BE2C (cell line): ENCODE data around the gene TNN.

ENCODE experiments used
- DNase-seq: peaks from one replicate; pipeline ENCODE4 v3.0.0-alpha.2; 2020
- H3K27me3 ChIP-seq: fragments of 250-450 bp; sonication (Bioruptor Pico); 2 replicates; pipeline ENCODE4 v1.5.1; 2020; ENCODE audit warnings: mild to moderate bottlenecking
- H3K36me3 ChIP-seq: fragments of 250-450 bp; sonication (Bioruptor Pico); 2 replicates; pipeline ENCODE4 v1.5.1; 2020; ENCODE audit warnings: mild to moderate bottlenecking
- H3K4me1 ChIP-seq: fragments of 250-450 bp; sonication (Bioruptor Pico); 2 replicates; pipeline ENCODE4 v1.5.1; 2020
- H3K4me3 ChIP-seq: 2 replicates; pipeline ENCODE4 v1.5.1; 2011; ENCODE audit warnings: low read depth, low read length
- H3K9me3 ChIP-seq: fragments of 250-450 bp; sonication (Bioruptor Pico); 2 replicates; pipeline ENCODE4 v1.5.1; 2020
- CTCF ChIP-seq: IDR thresholded peaks from 2 replicates; pipeline ENCODE4 v1.5.1; 2012; ENCODE audit warnings: mild to moderate bottlenecking, low read depth, low read length

The TNN gene

DNA sequence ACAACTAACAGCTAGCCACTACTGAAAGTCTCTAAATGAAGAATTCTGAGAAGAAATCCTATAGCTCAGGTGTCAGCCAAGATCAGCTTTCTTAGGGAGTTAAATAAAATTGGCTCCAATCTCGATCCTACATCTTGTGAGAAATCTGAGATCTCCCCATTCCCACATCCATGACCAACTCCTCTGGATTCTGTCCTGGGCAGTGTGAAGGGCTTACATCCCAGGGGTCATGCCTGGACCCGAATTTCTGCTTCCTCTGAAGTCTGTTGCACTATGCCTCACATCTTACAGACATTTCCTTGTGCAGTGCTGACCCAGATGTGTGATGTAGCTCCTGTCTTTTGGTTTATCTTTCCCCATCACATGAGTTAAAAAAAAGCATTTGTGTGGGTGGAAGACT is 4.8 kb upstream of the TNN start:
- DNase-seq: no peak
- TF ChIP-seq CTCF: no peak
- H3K4me1 ChIP-seq: no peaks in the 10 kb centered on the region

GRCh38 chr1:175070818-175071217 is 3.2 kb downstream of the TNN start:
- Histone ChIP-seq H3K4me3 (no peak overlapping the region), H3K4me1 (peaks cover 3% of the 10 kb centered on the region; the same call in 1 of the 2 replicates), H3K27me3 (no peaks in the 10 kb centered on the region), H3K36me3 (no peaks in the 10 kb centered on the region), H3K9me3 (no peaks in the 10 kb centered on the region)
- DNase-seq: no peak
- TF ChIP-seq CTCF: no peak

More for the DNA sequence above, 4.8 kb upstream of the TNN start:
- H3K27me3 ChIP-seq: no peaks in the 10 kb centered on the region
- no peaks in the 10 kb centered on the region for H3K36me3 ChIP-seq
- H3K9me3 ChIP-seq: no peaks in the 10 kb centered on the region
- no peak overlapping the region for H3K4me3 ChIP-seq

- DNase-seq: no peak
- Histone ChIP-seq H3K36me3 (no peaks in the 10 kb centered on the region), H3K27me3 (no peaks in the 10 kb centered on the region), H3K4me3 (no peak overlapping the region), H3K9me3 (no peaks in the 10 kb centered on the region), H3K4me1 (peaks cover 3% of the 10 kb centered on the region; the same call in 1 of the 2 replicates)
- no peak for TF ChIP-seq CTCF
These were observed 3.8 kb downstream of the TNN start for GRCh38 chr1:175071276-175071943.

DNA sequence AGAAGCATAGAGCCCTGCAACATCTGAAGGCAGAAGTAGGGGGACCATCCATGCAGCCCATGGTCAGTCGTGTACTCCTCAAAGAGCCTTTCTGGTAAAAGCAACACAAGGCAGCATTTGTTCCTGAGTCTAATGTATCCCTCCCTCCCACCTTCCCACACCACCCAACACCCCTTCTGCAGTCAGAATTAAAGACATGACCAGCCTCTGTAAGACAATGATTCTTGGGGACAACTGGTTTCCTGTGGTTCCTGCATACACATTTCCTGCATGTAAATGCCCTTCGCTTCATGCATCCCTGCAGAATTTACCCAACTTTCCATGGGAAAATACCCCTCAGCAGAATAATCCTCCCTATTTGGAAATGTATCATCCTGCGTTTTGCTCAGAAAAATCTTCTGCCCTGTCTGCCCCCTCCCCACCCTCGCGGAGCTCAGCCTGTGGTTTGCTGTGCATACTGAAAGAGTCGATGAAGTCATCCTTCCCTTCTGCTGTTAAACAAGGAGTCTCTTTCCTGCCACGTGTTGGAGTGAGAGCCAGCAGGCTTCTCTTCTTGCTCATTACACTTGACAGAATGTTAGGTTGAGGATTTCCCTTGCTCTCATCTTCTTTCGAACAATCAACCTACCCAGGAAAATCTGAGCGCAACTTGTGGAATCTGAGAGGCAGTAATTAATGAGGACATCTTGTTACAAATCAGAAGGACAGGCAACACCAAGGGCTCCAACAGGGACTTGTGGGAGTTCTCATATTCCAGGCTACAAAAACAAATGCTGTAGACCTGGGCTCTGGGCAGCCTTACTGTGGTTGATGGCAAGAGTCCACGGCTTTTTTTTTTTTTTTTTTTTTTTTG is 4.7 kb downstream of the TNN start:
- Histone ChIP-seq H3K9me3 (no peaks in the 10 kb centered on the region), H3K4me3 (no peak overlapping the region), H3K4me1 (peaks cover 3% of the 10 kb centered on the region; the same call in 1 of the 2 replicates), H3K36me3 (no peaks in the 10 kb centered on the region), H3K27me3 (no peaks in the 10 kb centered on the region)
- TF ChIP-seq CTCF: no peak
- no peak for DNase-seq

GRCh38 chr1:175073061-175073460 is 5.4 kb downstream of the TNN start:
- H3K4me1 ChIP-seq: peaks cover 3% of the 10 kb centered on the region; the same call in 1 of the 2 replicates
- no peak overlapping the region for H3K4me3 ChIP-seq
- no peak for TF ChIP-seq CTCF
- no peaks in the 10 kb centered on the region for H3K9me3 ChIP-seq
- DNase-seq: no peak
- no peaks in the 10 kb centered on the region for H3K36me3 ChIP-seq
- H3K27me3 ChIP-seq: no peaks in the 10 kb centered on the region

DNA sequence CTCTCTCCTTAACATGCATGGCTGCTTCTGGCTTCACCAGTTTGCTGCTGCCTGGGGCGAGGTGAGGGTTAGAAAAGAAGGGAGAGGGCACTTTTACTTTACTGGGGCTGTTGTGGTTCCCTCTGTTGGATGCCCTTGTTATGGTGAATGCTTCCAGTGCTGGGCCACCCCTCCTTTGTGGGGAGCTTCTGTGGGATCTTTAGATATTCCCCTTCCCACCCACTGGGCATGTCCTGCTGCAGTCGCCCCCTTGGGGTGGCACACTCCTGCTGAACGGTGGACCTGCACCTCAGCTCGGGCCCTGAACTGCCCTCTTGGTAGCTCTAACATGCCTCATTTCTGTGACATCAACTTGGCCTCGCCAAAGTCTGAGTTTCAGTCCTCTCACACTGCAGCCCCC is 6.0 kb downstream of the TNN start:
- H3K27me3 ChIP-seq: no peaks in the 10 kb centered on the region
- H3K9me3 ChIP-seq: no peaks in the 10 kb centered on the region
- no peak overlapping the region for H3K4me3 ChIP-seq
- DNase-seq: no peak
- H3K36me3 ChIP-seq: no peaks in the 10 kb centered on the region
- H3K4me1 ChIP-seq: peaks cover 3% of the 10 kb centered on the region; the same call in 1 of the 2 replicates
- TF ChIP-seq CTCF: no peak
